Measurements from ENCODE around the gene SPRY1.

The SPRY1 gene

GRCh38 chr4:123380728-123381716 is 15.6 kb upstream of the SPRY1 start:
- no peak for DNase-seq

- DNase-seq, result no peak
Measured at GRCh38 chr4:123381996-123382395, 14.6 kb upstream of the SPRY1 start.

GRCh38 chr4:123383566-123383965 is 13.0 kb upstream of the SPRY1 start:
- DNase-seq, result no peak

- no peak for DNase-seq
Measured at GRCh38 chr4:123386609-123387008, 10.0 kb upstream of the SPRY1 start.

- peak; percentile 19 for DNase-seq
Measured at GRCh38 chr4:123390846-123391456, 5.6 kb upstream of the SPRY1 start.

- no peak for DNase-seq
Measured at GRCh38 chr4:123393721-123394120, 2.9 kb upstream of the SPRY1 start.

- DNase-seq, result peak; percentile 38
Measured at GRCh38 chr4:123397144-123398065, 810 bp downstream of the SPRY1 start.

GRCh38 chr4:123398066-123398852 is 1.7 kb downstream of the SPRY1 start:
- DNase-seq, result peak; percentile 13

GRCh38 chr4:123398853-123399626 is 2.4 kb downstream of the SPRY1 start:
- peak; percentile 10 for DNase-seq

GRCh38 chr4:123399627-123400358 is 3.2 kb downstream of the SPRY1 start:
- no peak for DNase-seq

GRCh38 chr4:123401271-123402120 is 4.9 kb downstream of the SPRY1 start:
- no peak for DNase-seq

GRCh38 chr4:123402121-123402465 is 5.5 kb downstream of the SPRY1 start:
- DNase-seq, result no peak

GRCh38 chr4:123403080-123403604 is 6.5 kb downstream of the SPRY1 start:
- no peak for DNase-seq

GRCh38 chr4:123404533-123404932 is 7.9 kb downstream of the SPRY1 start:
- DNase-seq, result no peak

GRCh38 chr4:123405267-123405865 is 8.8 kb downstream of the SPRY1 start:
- DNase-seq, result no peak

GRCh38 chr4:123406872-123407271 is 10.3 kb downstream of the SPRY1 start:
- DNase-seq, result no peak

- DNase-seq, result no peak
Measured at GRCh38 chr4:123408471-123409084, 12.0 kb downstream of the SPRY1 start.

- DNase-seq, result no peak
Measured at GRCh38 chr4:123409334-123409733, 12.7 kb downstream of the SPRY1 start.

GRCh38 chr4:123411514-123411913 is 14.9 kb downstream of the SPRY1 start:
- no peak for DNase-seq
